ENCODE data around the gene STX5.
A peak's percentile ranks its signal among the peaks of the same experiment; 100 is the strongest.

STX5 gene

DNA sequence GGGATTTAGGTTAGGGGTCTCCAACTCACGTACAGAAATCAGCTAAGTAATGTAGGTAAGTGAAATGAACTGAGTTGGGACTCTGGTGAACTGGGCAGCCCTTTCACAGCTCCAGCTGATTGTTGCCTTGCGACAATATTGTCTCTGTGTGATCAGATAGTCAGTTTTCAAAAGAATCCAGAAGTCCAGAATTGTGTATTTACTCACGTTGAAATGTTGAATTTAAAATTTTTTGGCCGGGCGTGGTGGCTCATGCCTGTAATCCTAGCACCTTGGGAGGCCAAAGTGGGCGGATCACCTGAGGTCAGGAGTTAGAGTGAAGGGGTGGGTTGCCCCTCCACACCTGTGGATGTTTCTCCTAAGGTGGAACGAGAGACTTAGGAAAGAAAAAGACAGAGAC, 26.4 kb upstream of the STX5 start:
- peak overlapping the region; percentile 91 for H3K27ac ChIP-seq
- TF ChIP-seq, protein P1, sequence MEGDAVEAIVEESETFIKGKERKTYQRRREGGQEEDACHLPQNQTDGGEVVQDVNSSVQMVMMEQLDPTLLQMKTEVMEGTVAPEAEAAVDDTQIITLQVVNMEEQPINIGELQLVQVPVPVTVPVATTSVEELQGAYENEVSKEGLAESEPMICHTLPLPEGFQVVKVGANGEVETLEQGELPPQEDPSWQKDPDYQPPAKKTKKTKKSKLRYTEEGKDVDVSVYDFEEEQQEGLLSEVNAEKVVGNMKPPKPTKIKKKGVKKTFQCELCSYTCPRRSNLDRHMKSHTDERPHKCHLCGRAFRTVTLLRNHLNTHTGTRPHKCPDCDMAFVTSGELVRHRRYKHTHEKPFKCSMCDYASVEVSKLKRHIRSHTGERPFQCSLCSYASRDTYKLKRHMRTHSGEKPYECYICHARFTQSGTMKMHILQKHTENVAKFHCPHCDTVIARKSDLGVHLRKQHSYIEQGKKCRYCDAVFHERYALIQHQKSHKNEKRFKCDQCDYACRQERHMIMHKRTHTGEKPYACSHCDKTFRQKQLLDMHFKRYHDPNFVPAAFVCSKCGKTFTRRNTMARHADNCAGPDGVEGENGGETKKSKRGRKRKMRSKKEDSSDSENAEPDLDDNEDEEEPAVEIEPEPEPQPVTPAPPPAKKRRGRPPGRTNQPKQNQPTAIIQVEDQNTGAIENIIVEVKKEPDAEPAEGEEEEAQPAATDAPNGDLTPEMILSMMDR (IDR thresholded peaks at IDR 0.05), result no peak
- no peak for TF ChIP-seq ZFX (IDR thresholded peaks at IDR 0.05; ENCODE audit: borderline replicate concordance)

DNA sequence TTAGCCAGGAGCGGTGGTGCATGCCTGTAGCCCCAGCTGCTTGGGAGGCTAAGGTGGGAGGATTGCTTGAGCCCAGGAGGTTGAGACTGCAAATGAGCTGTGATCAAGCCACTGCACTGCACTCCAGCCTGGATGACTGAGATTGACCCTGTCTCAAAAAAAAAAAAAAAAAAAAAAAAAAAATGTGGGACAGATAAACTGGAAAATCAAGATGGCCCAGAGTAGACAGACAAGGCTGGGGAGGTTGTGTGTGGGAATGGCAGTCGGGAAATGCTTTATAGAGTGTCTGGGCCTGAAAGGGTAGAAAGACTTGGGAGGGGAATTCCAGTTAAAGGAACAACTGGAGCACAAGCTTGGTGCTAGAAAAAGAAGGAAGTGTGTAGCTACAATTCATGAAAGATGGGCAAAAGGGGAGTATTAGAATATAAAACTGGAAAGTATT, 25.7 kb upstream of the STX5 start:
- peak overlapping the region; percentile 91 for H3K27ac ChIP-seq
- TF ChIP-seq, protein P1 (IDR thresholded peaks at IDR 0.05), result no peak
- TF ChIP-seq ZFX (IDR thresholded peaks at IDR 0.05; ENCODE audit: borderline replicate concordance), result no peak

DNA sequence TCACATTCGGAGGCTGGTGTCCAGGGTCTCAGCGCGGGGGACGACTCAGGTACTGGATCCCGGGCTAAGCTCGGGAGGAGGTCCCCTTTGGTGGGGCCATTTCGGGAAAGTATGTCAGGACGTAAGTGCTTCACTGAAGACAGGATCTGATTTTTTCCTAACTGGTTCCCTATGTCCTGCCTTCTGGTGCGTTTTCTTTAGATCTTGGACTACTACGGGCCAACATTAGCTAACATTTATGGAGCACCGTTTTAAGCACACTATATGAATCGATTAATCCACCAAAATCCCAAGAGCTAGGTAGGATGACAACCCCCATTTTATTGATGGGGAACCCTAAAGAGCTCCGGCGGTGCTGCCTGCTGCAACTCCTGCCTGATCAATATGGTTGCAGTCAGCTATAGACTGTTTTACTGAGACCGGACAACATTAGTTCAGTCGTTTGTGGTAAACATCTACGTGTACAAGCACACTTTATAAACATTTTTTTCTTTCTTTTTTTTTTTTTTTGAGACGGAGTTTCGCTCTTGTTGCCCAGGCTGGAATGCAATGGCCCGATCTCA, 24.6 kb upstream of the STX5 start:
- no peak for TF ChIP-seq ZFX (IDR thresholded peaks at IDR 0.05; ENCODE audit: borderline replicate concordance)
- TF ChIP-seq, protein P1 (IDR thresholded peaks at IDR 0.05), result no peak
- H3K27ac ChIP-seq, result peak overlapping the region; percentile 91

DNA sequence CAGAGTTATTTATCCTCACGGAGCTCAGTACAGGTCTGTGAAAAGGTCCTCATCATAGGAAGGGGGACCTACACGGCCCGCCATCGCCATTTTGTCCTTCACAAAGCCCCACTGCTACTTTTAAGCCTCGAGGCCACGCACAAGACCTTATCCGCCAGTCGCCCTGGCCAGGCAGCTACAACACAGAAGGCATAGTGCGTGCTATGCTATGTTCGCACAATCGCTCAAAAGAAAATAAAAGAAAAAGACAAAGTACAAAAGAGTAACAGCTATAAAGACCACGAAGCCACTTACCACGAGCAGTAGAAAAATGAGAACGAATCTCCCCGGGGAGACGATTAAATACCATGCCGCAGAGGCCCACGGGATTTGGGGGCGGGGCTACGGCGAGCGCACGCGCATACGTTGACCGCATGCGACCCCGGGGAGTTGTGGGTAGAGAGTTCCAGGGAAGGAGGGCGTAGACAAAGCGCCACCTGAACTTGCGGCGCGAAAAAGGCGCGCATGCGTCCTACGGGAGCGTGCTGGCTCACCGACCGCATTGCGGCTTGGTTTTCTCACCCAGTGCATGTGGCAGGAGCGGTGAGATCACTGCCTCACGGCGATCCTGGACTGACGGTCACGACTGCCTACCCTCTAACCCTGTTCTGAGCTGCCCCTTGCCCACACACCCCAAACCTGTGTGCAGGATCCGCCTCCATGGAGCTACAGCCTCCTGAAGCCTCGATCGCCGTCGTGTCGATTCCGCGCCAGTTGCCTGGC, 23.9 kb upstream of the STX5 start:
- H3K27ac ChIP-seq, result peak overlapping the region; percentile 91
- no peak for TF ChIP-seq ZFX (IDR thresholded peaks at IDR 0.05; ENCODE audit: borderline replicate concordance)
- TF ChIP-seq, protein P1 (IDR thresholded peaks at IDR 0.05), result no peak

DNA sequence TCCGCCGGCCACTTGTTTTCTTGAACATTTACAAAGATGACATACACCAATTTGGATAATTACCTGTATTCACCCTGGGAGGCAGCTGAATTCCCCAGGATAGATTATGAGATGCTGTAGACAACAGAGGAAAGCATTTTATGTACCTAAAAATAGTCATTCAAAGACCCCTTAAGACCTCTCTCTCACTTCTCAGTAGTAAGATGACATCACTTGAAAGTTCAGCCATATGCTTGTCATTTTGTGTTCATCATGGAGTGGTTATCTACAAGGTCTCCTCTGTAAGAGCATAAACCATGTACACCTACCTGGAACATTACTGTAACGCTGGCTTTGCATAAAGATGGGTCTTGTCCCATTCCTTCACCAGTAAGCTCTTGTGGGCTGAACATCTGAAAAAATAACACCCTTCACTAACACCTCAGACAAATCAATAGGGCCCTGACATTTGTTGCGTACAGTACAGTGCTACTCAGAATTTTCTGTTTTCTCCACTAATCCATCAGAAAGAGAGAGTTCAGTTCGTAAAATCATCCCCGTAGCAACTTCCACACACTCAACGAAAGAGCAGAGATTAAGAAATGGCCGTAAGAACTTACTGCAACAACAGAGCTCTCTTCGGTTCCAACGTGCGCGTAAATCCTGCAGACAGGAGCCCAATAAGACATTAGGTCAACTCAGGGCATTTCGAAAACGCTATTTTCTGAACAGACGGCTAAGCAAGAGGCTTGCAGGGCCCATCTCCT, 23.1 kb upstream of the STX5 start:
- peak overlapping the region; percentile 91 for H3K27ac ChIP-seq
- TF ChIP-seq, protein P1 (IDR thresholded peaks at IDR 0.05), result no peak
- TF ChIP-seq ZFX (IDR thresholded peaks at IDR 0.05; ENCODE audit: borderline replicate concordance), result no peak

DNA sequence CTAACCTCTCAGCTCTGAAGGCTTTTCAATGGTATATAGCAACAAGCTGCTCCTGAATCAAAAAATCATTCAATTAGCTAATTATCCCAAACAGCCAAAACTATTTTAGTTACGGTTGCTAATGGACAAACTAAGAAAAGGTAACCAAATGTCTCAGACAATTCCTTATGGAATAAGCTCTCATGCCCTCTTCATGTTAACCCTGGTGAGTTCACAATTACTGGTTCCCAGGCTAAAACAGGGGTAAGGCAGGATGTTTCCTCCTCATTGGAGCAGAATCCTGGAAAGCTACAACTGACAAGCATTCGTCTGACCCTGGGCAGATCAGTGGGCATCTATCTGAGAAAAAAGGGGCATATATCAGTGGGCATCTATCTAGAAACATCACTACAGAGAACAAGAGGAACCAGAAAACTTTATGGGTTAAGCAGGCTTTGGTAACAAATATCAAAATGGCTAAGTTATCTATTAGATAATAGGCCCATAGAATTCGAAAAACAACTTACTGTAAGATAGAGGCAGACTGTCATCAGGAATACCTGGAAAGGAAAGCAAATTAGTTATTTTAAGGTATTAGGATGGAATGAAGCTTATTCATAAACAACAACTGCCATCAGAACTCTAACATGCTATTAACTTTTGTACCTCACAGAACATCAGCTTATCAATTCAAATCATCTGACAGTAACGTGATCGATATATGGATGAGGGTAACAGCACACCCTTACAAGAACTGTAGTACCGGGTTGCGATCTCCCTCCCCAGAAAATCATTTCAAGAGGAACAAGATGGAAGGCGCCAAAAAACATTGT, 22.4 kb upstream of the STX5 start:
- no peak for TF ChIP-seq ZFX (IDR thresholded peaks at IDR 0.05; ENCODE audit: borderline replicate concordance)
- TF ChIP-seq, protein P1 (IDR thresholded peaks at IDR 0.05), result no peak
- H3K27ac ChIP-seq, result peak overlapping the region; percentile 91
